Stomach (tissue), 4 donors: ENCODE results near the gene TDRD7.

Experiments
- CTCF ChIP-seq, 7 experiments: fragments of 450-650 bp in 4 of 7; fragments of 200-600 bp in 3 of 7; sonication (generic) in 3 of 7; IDR thresholded peaks; one replicate each; pipeline ENCODE4 v1.5.1; 2016 to 2019; ENCODE audit warnings: antibody characterized with exemption in 7 of 7, control low read depth in 2 of 7, mild to moderate bottlenecking in 1 of 7
- POLR2AphosphoS5 ChIP-seq, 3 donors: sonication (generic); formaldehyde crosslinking; IDR thresholded peaks; one replicate each; pipeline ENCODE4 v1.6.1; 2016; ENCODE audit warnings: antibody characterized with exemption in 3 of 3

GRCh38 chr9:97462159-97462558 lies 50.3 kb downstream of the TDRD7 start:
- TF ChIP-seq CTCF (IDR thresholded peaks at IDR 0.05) (no peak), POLR2AphosphoS5 (IDR thresholded peaks at IDR 0.05) (no peak)
